ENCODE results near the gene CNGB1. TPM values are rescaled to one million over a fixed set of nuclear protein-coding genes. Genes with fewer than 3 reads are reported as not detected.
A peak's percentile ranks its signal among the peaks of the same experiment; 100 is the strongest.

The CNGB1 gene
- total RNA-seq (2021; ENCODE audit: unreplicated experiment) (not detected), Bru-seq, nascent RNA (percentile 9 among the genes with signal in this experiment), BruChase-seq, experiment 1, labeled RNA remaining after a 6-hour chase (percentile 7 among the genes with signal in this experiment), BruChase-seq, experiment 2, labeled RNA remaining after a 2-hour chase (percentile 8 among the genes with signal in this experiment)
- 0.01 TPM in 1 of 2 replicates, not detected in the other for polyA plus RNA-seq (2012)
- long read RNA-seq, result 0 reads

DNA sequence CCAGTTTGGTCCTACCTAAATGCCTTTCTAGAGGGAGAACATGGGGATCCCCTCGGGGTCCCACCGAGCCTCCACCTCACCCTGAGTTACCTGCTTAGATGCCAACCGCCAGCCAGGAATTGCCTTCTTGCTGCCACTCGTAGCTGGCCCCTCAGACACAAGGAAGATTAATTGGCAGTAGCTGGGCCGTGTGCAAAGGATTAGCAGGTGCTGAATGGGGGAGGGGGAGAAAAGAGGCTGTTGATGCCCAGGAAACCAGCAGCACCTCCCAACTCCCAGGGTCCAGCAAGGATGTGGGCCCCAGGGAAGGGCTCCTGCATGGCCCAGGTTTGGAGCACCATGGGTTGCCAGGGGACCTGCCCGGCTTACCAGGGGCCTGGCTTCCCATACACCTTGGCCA, at the start of gene CNGB1:
Gene CNGB1 (minus strand): TSS at position 159 of the 400 bp plus-strand sequence. CDS start 3,842 bp downstream, outside the sequence.
- Histone ChIP-seq H3K36me3 (ENCODE audit: control insufficient read depth in 1 of 2, insufficient read depth in 2 of 2, low read length in 2 of 2) (no peaks in the 10 kb centered on the region), H3K4me2 (ENCODE audit: low read length) (no peak within 1 kb of the TSS), H2AFZ (ENCODE audit: low read depth, low read length, poor library complexity, severe bottlenecking) (no peak within 1 kb of the TSS), H4K20me1 (ENCODE audit: insufficient read depth) (no peaks in the 10 kb centered on the region), H3K9me3 (ENCODE audit: control insufficient read depth in 1 of 2, insufficient read depth in 1 of 2, low read depth in 1 of 2, low read length in 2 of 2) (no peaks in the 10 kb centered on the region), H3K4me1 (ENCODE audit: control insufficient read depth in 1 of 2, insufficient read depth in 2 of 2, low read length in 2 of 2) (no peaks in the 10 kb centered on the region), H3K9ac (ENCODE audit: low read length) (no peak within 1 kb of the TSS), H3K9me2 (ENCODE audit: insufficient read depth) (no peaks in the 10 kb centered on the region), H3K4me3 (replicated peaks in 1 of 2; ENCODE audit: low read depth in 1 of 2, low read length in 2 of 2) (no peak within 1 kb of the TSS), H3K27me3 (ENCODE audit: insufficient read depth, low read length) (no peaks in the 10 kb centered on the region), H3K79me2 (ENCODE audit: insufficient read depth, low read length) (no peaks in the 10 kb centered on the region), H3K27ac (ENCODE audit: low read depth, low read length) (no peak within 1 kb of the TSS)
- ATAC-seq, result no peak
- BruUV-seq (replicated peaks), result no TSS peak
- intact Hi-C loops (cut with micrococcal nuclease), result no loop called here
- no peak for DNase-seq (ENCODE audit: low read depth, low spot score)
- POLR2A ChIA-PET, result no interaction called here
- TF ChIP-seq REST (IDR thresholded peaks at IDR 0.05; ENCODE audit: low read depth) (no peak), EZH2 (IDR thresholded peaks at IDR 0.05) (no peak), JUND (IDR thresholded peaks at IDR 0.05) (no peak), RAD21 (IDR thresholded peaks at IDR 0.05; ENCODE audit: low read depth) (no peak), YY1 (IDR thresholded peaks at IDR 0.05; ENCODE audit: extremely low read depth, insufficient replicate concordance, low read depth, low read length) (no peak), ZNF274 (IDR thresholded peaks at IDR 0.05; ENCODE audit: low read depth, low read length) (no peak), CTCF (IDR thresholded peaks at IDR 0.05 in 2 of 3, conservative IDR thresholded peaks at IDR 0.05 in 1 of 3; ENCODE audit: borderline replicate concordance in 1 of 3, insufficient read depth in 1 of 3, low read depth in 2 of 3, low read length in 2 of 3) (no peak), TCF7L2 (IDR thresholded peaks at IDR 0.05; ENCODE audit: borderline replicate concordance, extremely low read depth, insufficient read depth, insufficient read length) (no peak), SIN3A (IDR thresholded peaks at IDR 0.05; ENCODE audit: low read depth) (no peak), EZH2phosphoT487 (IDR thresholded peaks at IDR 0.05; ENCODE audit: borderline replicate concordance) (no peak)
- CTCF ChIA-PET, result no interaction called here
- RAD21 ChIA-PET (ENCODE audit: low non-redundant PET in 1 of 2, low total read pairs in 2 of 2, uncharacterized antibody in 2 of 2, unreplicated experiment in 2 of 2), result no interaction called here

Data from HCT116 (cell line).